Transverse colon (tissue), 4 donors: ENCODE data around the gene NPLOC4. TPM values are rescaled to one million over a fixed set of nuclear protein-coding genes. Genes with fewer than 3 reads are reported as not detected.

Experiments
- DNase-seq: peaks from one replicate; pipeline ENCODE4 v3.0.0-alpha.2; 2019
- H3K27ac ChIP-seq, 4 donors: fragments of 200-600 bp; sonication (generic); 2 replicates each; pipeline ENCODE4 v1.5.1; 2016 to 2018; ENCODE audit warnings: inconsistent platforms in 4 of 4
- H3K27me3 ChIP-seq: fragments of 200-600 bp; sonication (generic); 2 replicates; pipeline ENCODE4 v1.5.1; 2017; ENCODE audit warnings: inconsistent platforms
- H3K36me3 ChIP-seq, 4 donors: fragments of 200-600 bp; sonication (generic); 2 replicates each; pipeline ENCODE4 v1.5.1; 2017 to 2019; ENCODE audit warnings: inconsistent platforms in 4 of 4
- H3K4me1 ChIP-seq, 4 donors: fragments of 200-600 bp; sonication (generic); 2 replicates each; pipeline ENCODE4 v1.5.1; 2017 to 2020; ENCODE audit warnings: inconsistent platforms in 4 of 4
- H3K4me3 ChIP-seq, 4 donors: fragments of 200-600 bp; sonication (generic); 1 replicate in 1 of 4; 2 replicates in 3 of 4; pipeline versions ENCODE4 v1.5.1 to v1.6.1; 2017 to 2019; ENCODE audit warnings: inconsistent platforms in 4 of 4
- H3K9me3 ChIP-seq, 2 donors: fragments of 200-600 bp; sonication (generic); 2 replicates each; pipeline ENCODE4 v1.5.1; 2017 to 2019; ENCODE audit warnings: inconsistent platforms in 2 of 2
- EP300 ChIP-seq: sonication (generic); formaldehyde crosslinking; IDR thresholded peaks from one replicate; pipeline ENCODE4 v1.6.1; 2017; ENCODE audit warnings: antibody characterized with exemption, low read depth
- POLR2A ChIP-seq: fragments of 450-650 bp; IDR thresholded peaks from one replicate; pipeline ENCODE4 v1.6.1; 2016; ENCODE audit warnings: antibody characterized with exemption, mild to moderate bottlenecking, moderate library complexity
- POLR2AphosphoS5 ChIP-seq, 3 donors: sonication (generic); formaldehyde crosslinking; IDR thresholded peaks; one replicate each; pipeline ENCODE4 v1.6.1; 2016; ENCODE audit warnings: antibody characterized with exemption in 3 of 3
- WGBS, 2 donors: methylation state at CpG; one replicate each; pipeline ENCODE4 v1.1.5; 2018; ENCODE audit warnings: low coverage in 1 of 2; 5-methylcytosine and 5-hydroxymethylcytosine counted together
- in situ Hi-C, 4 donors: fragments of 200-750 bp; cut with MboI; loops; one replicate each; pipeline versions ENCODE4 v1.15.0 to v1.15.1; 2017; ENCODE audit warnings: low sequenced_read_pairs in 3 of 4, low pct_ligation_motif_present in 1 of 4, low pct_unique_long_range_greater_than_20kb in 1 of 4
- intact Hi-C: fragments of 100-400 bp; cut with DNase I; formaldehyde crosslinking; loops from one replicate; pipeline ENCODE4 v1.15.1; 2023; ENCODE audit warnings: low total_unique reads
- total RNA-seq, 4 donors: library from RNA; depleted of rRNA; stranded (reverse); fragments of >200 nt; gene quantifications; one replicate each; pipeline ENCODE4 v1.1.0, GENCODE V29; 2016
- TF ChIP-seq, protein P1 (sequence below), 5 experiments: fragments of 200-600 bp in 3 of 5; fragments of 450-650 bp in 2 of 5; sonication (generic) in 3 of 5; IDR thresholded peaks; 1 replicate in 2 of 5; 2 replicates in 3 of 5; pipeline ENCODE4 v1.5.1; 2016 to 2017; ENCODE audit warnings: antibody characterized with exemption in 5 of 5, inconsistent platforms in 3 of 5, mild to moderate bottlenecking in 2 of 5, moderate library complexity in 1 of 5

The NPLOC4 gene
- total RNA-seq, 4 donors from 2014 or later: 59.9 to 323 (median 84.6) TPM

- peaks cover 0 to 48% (median 15%) of the 10 kb centered on the region in 4 donors for H3K36me3 ChIP-seq
- H3K4me3 ChIP-seq: no peak overlapping the region
- no peak for DNase-seq
- 71% methylated on average over 7 of the region's 7 CpGs; no CpG with 5 or more reads in 1 of the 2 donors for WGBS, 2 donors
- intact Hi-C loops (no loop called here), in situ Hi-C loops (loop anchor here in 1 of 4 donors (25.0 kb wide), 1 partner anchor 355 kb away; no protein-coding TSS in a partner anchor)
- H3K9me3 ChIP-seq: no peaks in the 10 kb centered on the region
- H3K27me3 ChIP-seq: no peaks in the 10 kb centered on the region
- no peak overlapping the region for H3K27ac ChIP-seq
- peaks cover 0 to 10% (median 2%) of the 10 kb centered on the region in 4 donors for H3K4me1 ChIP-seq
- TF ChIP-seq, protein P1, sequence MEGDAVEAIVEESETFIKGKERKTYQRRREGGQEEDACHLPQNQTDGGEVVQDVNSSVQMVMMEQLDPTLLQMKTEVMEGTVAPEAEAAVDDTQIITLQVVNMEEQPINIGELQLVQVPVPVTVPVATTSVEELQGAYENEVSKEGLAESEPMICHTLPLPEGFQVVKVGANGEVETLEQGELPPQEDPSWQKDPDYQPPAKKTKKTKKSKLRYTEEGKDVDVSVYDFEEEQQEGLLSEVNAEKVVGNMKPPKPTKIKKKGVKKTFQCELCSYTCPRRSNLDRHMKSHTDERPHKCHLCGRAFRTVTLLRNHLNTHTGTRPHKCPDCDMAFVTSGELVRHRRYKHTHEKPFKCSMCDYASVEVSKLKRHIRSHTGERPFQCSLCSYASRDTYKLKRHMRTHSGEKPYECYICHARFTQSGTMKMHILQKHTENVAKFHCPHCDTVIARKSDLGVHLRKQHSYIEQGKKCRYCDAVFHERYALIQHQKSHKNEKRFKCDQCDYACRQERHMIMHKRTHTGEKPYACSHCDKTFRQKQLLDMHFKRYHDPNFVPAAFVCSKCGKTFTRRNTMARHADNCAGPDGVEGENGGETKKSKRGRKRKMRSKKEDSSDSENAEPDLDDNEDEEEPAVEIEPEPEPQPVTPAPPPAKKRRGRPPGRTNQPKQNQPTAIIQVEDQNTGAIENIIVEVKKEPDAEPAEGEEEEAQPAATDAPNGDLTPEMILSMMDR (IDR thresholded peaks at IDR 0.05): no peak
- no peak for TF ChIP-seq POLR2AphosphoS5 (IDR thresholded peaks at IDR 0.05)
- no peak for TF ChIP-seq POLR2A
- TF ChIP-seq EP300: no peak
These were observed 20.0 kb downstream of the NPLOC4 start for GRCh38 chr17:81616877-81617276.

DNA sequence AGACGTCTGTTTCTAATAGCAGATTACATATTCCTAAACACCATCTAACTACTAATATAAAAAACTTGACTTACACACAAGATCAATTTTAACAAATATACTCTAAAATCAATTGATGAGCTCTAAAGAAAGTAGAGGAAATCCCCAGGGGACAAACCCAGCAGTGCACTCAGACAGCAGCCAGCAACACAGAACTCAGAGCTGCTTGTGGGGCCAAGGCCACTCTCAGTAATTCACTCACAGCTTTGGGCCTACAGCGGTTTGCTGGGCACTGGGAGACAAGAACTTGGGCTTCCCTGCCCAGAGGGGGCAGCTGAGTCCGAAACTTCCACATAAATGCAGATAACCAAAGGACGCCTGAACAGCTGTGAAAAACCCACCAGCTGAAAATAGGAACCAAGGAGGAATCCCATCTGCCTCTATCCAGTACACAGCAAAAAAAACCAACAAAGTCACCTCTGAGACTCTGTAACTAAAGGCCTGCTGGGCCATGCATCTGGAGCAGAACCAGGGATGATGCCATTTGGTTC, 21.4 kb downstream of the NPLOC4 start:
- peaks cover 0 to 10% (median 2%) of the 10 kb centered on the region in 4 donors for H3K4me1 ChIP-seq
- in situ Hi-C loops (loop anchor here in 1 of 4 donors (25.0 kb wide), 1 partner anchor 353 kb away; no protein-coding TSS in a partner anchor), intact Hi-C loops (no loop called here)
- WGBS, 2 donors: 91 to 94% methylated on average over 3 to 4 of the region's 4 CpGs
- no peak for DNase-seq
- H3K4me3 ChIP-seq: no peak overlapping the region
- TF ChIP-seq EP300 (no peak), POLR2A (no peak), POLR2AphosphoS5 (IDR thresholded peaks at IDR 0.05) (no peak)
- TF ChIP-seq, protein P1 (IDR thresholded peaks at IDR 0.05): no peak
- H3K36me3 ChIP-seq: peaks cover 0 to 34% (median 13%) of the 10 kb centered on the region in 4 donors
- H3K27ac ChIP-seq: no peak overlapping the region
- H3K27me3 ChIP-seq: no peaks in the 10 kb centered on the region
- H3K9me3 ChIP-seq: no peaks in the 10 kb centered on the region

DNA sequence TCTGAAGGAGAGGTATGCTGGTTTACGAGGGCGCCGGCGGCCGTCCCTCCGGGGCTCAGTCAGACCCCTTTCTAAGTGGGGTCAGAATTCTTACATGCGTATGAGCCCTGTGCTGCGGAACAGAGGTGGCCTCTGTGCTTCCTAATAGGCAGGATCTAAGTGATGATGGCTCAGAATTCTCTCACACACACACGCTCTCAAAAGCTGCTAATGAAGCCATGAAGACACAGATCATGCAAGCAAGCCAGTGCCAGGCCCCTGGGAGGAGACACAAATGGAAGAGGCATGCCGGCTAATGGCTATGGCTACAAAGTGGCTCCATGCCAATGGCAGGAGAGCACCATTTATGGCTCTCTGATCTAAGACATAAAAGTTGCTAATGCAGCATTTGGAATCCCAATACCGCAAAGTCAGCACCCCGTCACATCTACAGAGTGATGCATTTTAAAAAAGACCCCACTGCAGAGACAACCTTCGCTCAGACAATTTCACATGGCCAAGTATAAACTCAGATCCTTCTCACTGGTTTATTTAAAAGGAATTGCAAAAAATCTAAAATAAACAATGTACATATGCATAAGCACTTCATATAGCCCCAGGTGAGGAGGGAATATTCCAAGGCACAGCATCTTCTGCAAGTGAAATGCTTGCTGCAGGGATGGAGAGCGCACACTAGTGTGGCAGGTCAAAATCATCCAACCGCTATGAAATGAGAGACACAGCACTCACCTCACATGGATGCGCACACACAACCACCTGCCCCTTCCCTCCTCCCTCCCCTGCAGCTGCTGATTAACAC, 24.5 kb downstream of the NPLOC4 start:
- in situ Hi-C loops (loop anchor here in 1 of 4 donors (25.0 kb wide), 1 partner anchor 350 kb away; no protein-coding TSS in a partner anchor), intact Hi-C loops (no loop called here)
- WGBS, 2 donors: 76 to 82% methylated on average over 5 to 16 of the region's 16 CpGs
- DNase-seq: no peak
- TF ChIP-seq POLR2A: no peak
- TF ChIP-seq EP300: no peak
- TF ChIP-seq, protein P1 (IDR thresholded peaks at IDR 0.05): no peak
- TF ChIP-seq POLR2AphosphoS5 (IDR thresholded peaks at IDR 0.05): no peak
- Histone ChIP-seq H3K36me3 (peaks cover 0 to 46% (median 22%) of the 10 kb centered on the region in 4 donors), H3K4me1 (peaks cover 0 to 10% (median 2%) of the 10 kb centered on the region in 4 donors), H3K27ac (no peak overlapping the region), H3K9me3 (no peaks in the 10 kb centered on the region), H3K4me3 (no peak overlapping the region), H3K27me3 (no peaks in the 10 kb centered on the region)
